Spinal cord (tissue), 10 donors: Measurements from ENCODE around the gene B3GAT1. TPM values are rescaled to one million over a fixed set of nuclear protein-coding genes. Genes with fewer than 3 reads are reported as not detected.
"Not testable (repeated sequence)": the region's sequence is repeated elsewhere in the genome, so short reads cannot be mapped to it uniquely, and the experiment has no call there.

Experiments used
- DNase-seq, 6 donors: peaks; one replicate each; pipeline versions ENCODE4 v3.0.0 to v3.0.0-alpha.2; 2013 to 2015; ENCODE audit warnings: low spot score in 6 of 6, low read depth in 4 of 6
- H3K27ac ChIP-seq: one replicate; pipeline ENCODE4 v1.5.1; 2013; ENCODE audit warnings: low read depth, low read length, control low read depth
- H3K27me3 ChIP-seq: one replicate; pipeline ENCODE4 v1.6.1; 2013; ENCODE audit warnings: low read length; ENCODE audit not compliant: control insufficient read depth, insufficient read depth
- H3K36me3 ChIP-seq: one replicate; pipeline ENCODE4 v1.6.1; 2013; ENCODE audit warnings: low read length; ENCODE audit not compliant: control insufficient read depth, insufficient read depth
- H3K4me1 ChIP-seq: one replicate; pipeline ENCODE4 v1.6.1; 2013; ENCODE audit warnings: low read length; ENCODE audit not compliant: control insufficient read depth, insufficient read depth
- H3K4me3 ChIP-seq: one replicate; pipeline ENCODE4 v1.5.1; 2013; ENCODE audit warnings: low read depth, low read length, control low read depth
- H3K9me3 ChIP-seq: one replicate; pipeline ENCODE4 v1.6.1; 2013; ENCODE audit warnings: low read length; ENCODE audit not compliant: control insufficient read depth, insufficient read depth
- WGBS: methylation state at CpG from one replicate; pipeline ENCODE4 v1.1.5; 2013; ENCODE audit warnings: missing lambda C conversion rate; ENCODE audit not compliant: insufficient coverage; 5-methylcytosine and 5-hydroxymethylcytosine counted together
- polyA plus RNA-seq, 2 donors: library from polyadenylated mRNA; unstranded; fragments of 120-200 nt; gene quantifications; one replicate each; pipeline ENCODE4 v1.2.1, GENCODE V29; 2013; ENCODE audit not compliant: insufficient read length in 2 of 2
- total RNA-seq, 2 donors: library from RNA; depleted of rRNA in 1 of 2; stranded (reverse); fragments of 120-200 nt in 1 of 2; fragments of >200 nt in 1 of 2; gene quantifications; one replicate each; pipeline versions ENCODE4 v1.2.3 to v1.2.4, GENCODE V29; 2013 to 2014
- donor health status: healthy.

The B3GAT1 gene
- total and polyA plus RNA-seq, 4 donors: 25.5 to 186 (median 86.9) TPM

- Histone ChIP-seq H3K4me1 (peaks cover 24% of the 10 kb centered on the region), H3K36me3 (no peaks in the 10 kb centered on the region), H3K9me3 (peaks cover 5% of the 10 kb centered on the region), H3K27me3 (no peaks in the 10 kb centered on the region), H3K4me3 (no peak overlapping the region), H3K27ac (no peak overlapping the region)
- DNase-seq: peak in 1 of 6 donors; percentile 28
- 75% methylated on average over 6 of the region's 6 CpGs for WGBS
These were observed 41.4 kb upstream of the B3GAT1 start for GRCh38 chr11:134453441-134453840.

GRCh38 chr11:134452838-134453155 lies 40.8 kb upstream of the B3GAT1 start:
- no CpG with 5 or more reads among the region's 5 CpGs for WGBS
- Histone ChIP-seq H3K4me3 (no peak overlapping the region), H3K36me3 (peaks cover under 1% of the 10 kb centered on the region), H3K27ac (no peak overlapping the region), H3K9me3 (peaks cover 5% of the 10 kb centered on the region), H3K27me3 (no peaks in the 10 kb centered on the region), H3K4me1 (peaks cover 24% of the 10 kb centered on the region)
- DNase-seq: peak in 1 of 6 donors; percentile 69

- Histone ChIP-seq H3K4me3 (no peak overlapping the region), H3K9me3 (peaks cover 5% of the 10 kb centered on the region), H3K27me3 (no peaks in the 10 kb centered on the region), H3K36me3 (peaks cover 4% of the 10 kb centered on the region), H3K27ac (no peak overlapping the region), H3K4me1 (peaks cover 24% of the 10 kb centered on the region)
- WGBS: 86% methylated on average over 7 of the region's 14 CpGs
- peak in 1 of 6 donors; percentile 42 for DNase-seq
These were observed 40.2 kb upstream of the B3GAT1 start for GRCh38 chr11:134452026-134452837.

GRCh38 chr11:134450186-134450585 lies 38.1 kb upstream of the B3GAT1 start:
- Histone ChIP-seq H3K36me3 (peaks cover 4% of the 10 kb centered on the region), H3K4me3 (no peak overlapping the region), H3K27ac (no peak overlapping the region), H3K9me3 (no peaks in the 10 kb centered on the region), H3K27me3 (no peaks in the 10 kb centered on the region), H3K4me1 (peaks cover 23% of the 10 kb centered on the region)
- DNase-seq: no peak
- WGBS: 91% methylated on average over 7 of the region's 7 CpGs

GRCh38 chr11:134449713-134450112 lies 37.7 kb upstream of the B3GAT1 start:
- Histone ChIP-seq H3K4me3 (no peak overlapping the region), H3K36me3 (peaks cover 4% of the 10 kb centered on the region), H3K4me1 (peaks cover 23% of the 10 kb centered on the region), H3K9me3 (no peaks in the 10 kb centered on the region), H3K27me3 (no peaks in the 10 kb centered on the region), H3K27ac (no peak overlapping the region)
- DNase-seq: no peak
- 76% methylated on average over 7 of the region's 7 CpGs for WGBS

- Histone ChIP-seq H3K36me3 (peaks cover 4% of the 10 kb centered on the region), H3K27me3 (no peaks in the 10 kb centered on the region), H3K4me1 (peaks cover 23% of the 10 kb centered on the region), H3K4me3 (no peak overlapping the region), H3K27ac (no peak overlapping the region), H3K9me3 (no peaks in the 10 kb centered on the region)
- DNase-seq: no peak
- WGBS: no CpG with 5 or more reads among the region's 1 CpG
These were observed 37.0 kb upstream of the B3GAT1 start for GRCh38 chr11:134449051-134449450.

- no peak overlapping the region for H3K27ac ChIP-seq
- WGBS: 94% methylated on average over 27 of the region's 27 CpGs
These were observed 35.7 kb upstream of the B3GAT1 start for GRCh38 chr11:134447696-134448095.

GRCh38 chr11:134445601-134446325 lies 33.7 kb upstream of the B3GAT1 start:
- Histone ChIP-seq H3K36me3 (peaks cover 4% of the 10 kb centered on the region), H3K27ac (no peak overlapping the region), H3K4me3 (no peak overlapping the region), H3K4me1 (peaks cover 10% of the 10 kb centered on the region), H3K9me3 (no peaks in the 10 kb centered on the region), H3K27me3 (no peaks in the 10 kb centered on the region)
- WGBS: 93% methylated on average over 11 of the region's 16 CpGs
- DNase-seq: no peak

More at GRCh38 chr11:134447696-134448095, 35.7 kb upstream of the B3GAT1 start:
- Histone ChIP-seq H3K27me3 (no peaks in the 10 kb centered on the region), H3K4me1 (peaks cover 12% of the 10 kb centered on the region), H3K4me3 (no peak overlapping the region), H3K9me3 (no peaks in the 10 kb centered on the region), H3K36me3 (peaks cover 4% of the 10 kb centered on the region)
- DNase-seq: no peak

GRCh38 chr11:134444160-134445108 lies 32.4 kb upstream of the B3GAT1 start:
- WGBS: 94% methylated on average over 11 of the region's 17 CpGs
- H3K9me3 ChIP-seq: not testable (repeated sequence)

More at GRCh38 chr11:134444160-134445108, 32.4 kb upstream of the B3GAT1 start:
- not testable (repeated sequence) for H3K27me3 ChIP-seq, H3K4me3 ChIP-seq, H3K36me3 ChIP-seq, DNase-seq, H3K27ac ChIP-seq
- H3K4me1 ChIP-seq: peaks cover 10% of the 10 kb centered on the region
